Cardiac muscle cell (in vitro differentiated cells and primary cell): ENCODE results near the gene PBX4. TPM values are rescaled to one million over a fixed set of nuclear protein-coding genes. Genes with fewer than 3 reads are reported as not detected.
A peak's percentile ranks its signal among the peaks of the same experiment; 100 is the strongest.

Source experiments
- DNase-seq, 2 donors: peaks; one replicate each; pipeline versions ENCODE4 v3.0.0 to v3.0.0-alpha.2; 2010 to 2017; ENCODE audit warnings: low read depth in 1 of 2, low spot score in 1 of 2
- H3K27ac ChIP-seq: fragments of 200-600 bp; sonication (generic); 2 replicates; pipeline ENCODE4 v1.5.1; 2016
- H3K27me3 ChIP-seq: fragments of 200-600 bp; sonication (generic); 2 replicates; pipeline ENCODE4 v1.6.0; 2016; ENCODE audit warnings: control low read depth
- H3K36me3 ChIP-seq: fragments of 200-600 bp; sonication (generic); 2 replicates; pipeline ENCODE4 v1.5.1; 2016; ENCODE audit warnings: control low read depth
- H3K4me1 ChIP-seq: fragments of 200-600 bp; sonication (generic); 2 replicates; pipeline ENCODE4 v1.8.1; 2017; ENCODE audit warnings: low read depth, mild to moderate bottlenecking, mixed run types
- H3K4me3 ChIP-seq: fragments of 200-600 bp; sonication (generic); 2 replicates; pipeline ENCODE4 v1.5.1; 2016; ENCODE audit warnings: mild to moderate bottlenecking
- H3K9me3 ChIP-seq: fragments of 200-600 bp; sonication (generic); 2 replicates; pipeline ENCODE4 v1.5.1; 2017; ENCODE audit warnings: low read depth, mild to moderate bottlenecking, control low read depth
- CTCF ChIP-seq: IDR thresholded peaks from 2 replicates; pipeline ENCODE4 v1.5.1; 2012; ENCODE audit warnings: low read depth, mild to moderate bottlenecking, low read length
- polyA plus RNA-seq: library from polyadenylated mRNA; unstranded; fragments of >200 nt; fragmentation: Nextera tagmentation; extraction: Ambion mirVana; gene quantifications from 2 replicates; pipeline ENCODE4 v1.2.1, GENCODE V29; 2016
- total RNA-seq: library from RNA; depleted of rRNA; stranded (reverse); fragments of >200 nt; gene quantifications from 2 replicates; pipeline ENCODE4 v1.2.3, GENCODE V29; 2016

Gene PBX4
- total and polyA plus RNA-seq, 2 experiments from 2014 or later, result 10.9 to 11.8 TPM

GRCh38 chr19:19661675-19662251 is 43.3 kb upstream of the PBX4 start:
- Histone ChIP-seq H3K4me3 (no peak overlapping the region), H3K4me1 (peaks cover 4% of the 10 kb centered on the region), H3K27me3 (no peaks in the 10 kb centered on the region), H3K27ac (no peak overlapping the region), H3K36me3 (peaks cover 12% of the 10 kb centered on the region), H3K9me3 (no peaks in the 10 kb centered on the region)
- TF ChIP-seq CTCF, result no peak
- no peak for DNase-seq

- no peak for DNase-seq
- peaks cover 12% of the 10 kb centered on the region for H3K36me3 ChIP-seq
- H3K4me1 ChIP-seq, result peaks cover 4% of the 10 kb centered on the region
- TF ChIP-seq CTCF, result no peak
- H3K9me3 ChIP-seq, result no peaks in the 10 kb centered on the region
- no peak overlapping the region for H3K4me3 ChIP-seq
- no peak overlapping the region for H3K27ac ChIP-seq
- no peaks in the 10 kb centered on the region for H3K27me3 ChIP-seq
Observed at GRCh38 chr19:19661141-19661674, 42.7 kb upstream of the PBX4 start.

GRCh38 chr19:19659646-19660245 is 41.3 kb upstream of the PBX4 start:
- no peaks in the 10 kb centered on the region for H3K9me3 ChIP-seq
- no peak overlapping the region for H3K27ac ChIP-seq
- H3K36me3 ChIP-seq, result peaks cover 23% of the 10 kb centered on the region
- peaks cover 4% of the 10 kb centered on the region for H3K4me1 ChIP-seq
- DNase-seq, result no peak
- H3K4me3 ChIP-seq, result no peak overlapping the region
- TF ChIP-seq CTCF, result no peak
- H3K27me3 ChIP-seq, result no peaks in the 10 kb centered on the region

- H3K27ac ChIP-seq, result no peak overlapping the region
- peaks cover 37% of the 10 kb centered on the region for H3K36me3 ChIP-seq
- DNase-seq, result peak in 1 of 2 donors; percentile 14
- H3K27me3 ChIP-seq, result no peaks in the 10 kb centered on the region
- H3K9me3 ChIP-seq, result no peaks in the 10 kb centered on the region
- TF ChIP-seq CTCF, result no peak
- H3K4me1 ChIP-seq, result peaks cover 1% of the 10 kb centered on the region
- H3K4me3 ChIP-seq, result no peak overlapping the region
Observed at GRCh38 chr19:19657397-19657783, 38.9 kb upstream of the PBX4 start.

- peaks cover 37% of the 10 kb centered on the region for H3K36me3 ChIP-seq
- no peak overlapping the region for H3K4me3 ChIP-seq
- no peak for TF ChIP-seq CTCF
- H3K27ac ChIP-seq, result no peak overlapping the region
- H3K4me1 ChIP-seq, result no peaks in the 10 kb centered on the region
- no peaks in the 10 kb centered on the region for H3K9me3 ChIP-seq
- no peak for DNase-seq
- H3K27me3 ChIP-seq, result no peaks in the 10 kb centered on the region
Observed at GRCh38 chr19:19656451-19657396, 38.2 kb upstream of the PBX4 start.
